Lower leg skin (tissue), 3 donors: ENCODE data around the gene RNF40.

Source experiments
- POLR2A ChIP-seq, 2 donors: fragments of 450-650 bp; IDR thresholded peaks; one replicate each; pipeline ENCODE4 v1.6.1; 2016 to 2017; ENCODE audit warnings: antibody characterized with exemption in 2 of 2, mild to moderate bottlenecking in 1 of 2, moderate library complexity in 1 of 2
- TF ChIP-seq, protein P1 (sequence below), 3 donors: fragments of 450-650 bp; IDR thresholded peaks; one replicate each; pipeline ENCODE4 v1.5.1; 2016; ENCODE audit warnings: antibody characterized with exemption in 3 of 3, mild to moderate bottlenecking in 3 of 3, moderate library complexity in 2 of 3

GRCh38 chr16:30780021-30780420, 17.9 kb downstream of the RNF40 start:
- TF ChIP-seq POLR2A (IDR thresholded peaks at IDR 0.05) = no peak
- TF ChIP-seq, protein P1, sequence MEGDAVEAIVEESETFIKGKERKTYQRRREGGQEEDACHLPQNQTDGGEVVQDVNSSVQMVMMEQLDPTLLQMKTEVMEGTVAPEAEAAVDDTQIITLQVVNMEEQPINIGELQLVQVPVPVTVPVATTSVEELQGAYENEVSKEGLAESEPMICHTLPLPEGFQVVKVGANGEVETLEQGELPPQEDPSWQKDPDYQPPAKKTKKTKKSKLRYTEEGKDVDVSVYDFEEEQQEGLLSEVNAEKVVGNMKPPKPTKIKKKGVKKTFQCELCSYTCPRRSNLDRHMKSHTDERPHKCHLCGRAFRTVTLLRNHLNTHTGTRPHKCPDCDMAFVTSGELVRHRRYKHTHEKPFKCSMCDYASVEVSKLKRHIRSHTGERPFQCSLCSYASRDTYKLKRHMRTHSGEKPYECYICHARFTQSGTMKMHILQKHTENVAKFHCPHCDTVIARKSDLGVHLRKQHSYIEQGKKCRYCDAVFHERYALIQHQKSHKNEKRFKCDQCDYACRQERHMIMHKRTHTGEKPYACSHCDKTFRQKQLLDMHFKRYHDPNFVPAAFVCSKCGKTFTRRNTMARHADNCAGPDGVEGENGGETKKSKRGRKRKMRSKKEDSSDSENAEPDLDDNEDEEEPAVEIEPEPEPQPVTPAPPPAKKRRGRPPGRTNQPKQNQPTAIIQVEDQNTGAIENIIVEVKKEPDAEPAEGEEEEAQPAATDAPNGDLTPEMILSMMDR (IDR thresholded peaks at IDR 0.05) = no peak
